Epithelial cell of proximal tubule (primary cell): ENCODE measurements around the gene NXN. TPM values are rescaled to one million over a fixed set of nuclear protein-coding genes. Genes with fewer than 3 reads are reported as not detected.

Experiments used
- DNase-seq: peaks from one replicate; pipeline ENCODE4 v3.0.0-alpha.2; 2011; ENCODE audit warnings: low read depth
- H3K4me3 ChIP-seq: 2 replicates; pipeline ENCODE4 v1.5.1; 2011; ENCODE audit warnings: low read depth, mild to moderate bottlenecking, low read length
- total RNA-seq: library from RNA; depleted of rRNA; stranded (reverse); fragments of >200 nt; gene quantifications from 2 replicates; pipeline ENCODE4 v1.2.3, GENCODE V29; 2015
- TF ChIP-seq, protein P1 (sequence below): conservative IDR thresholded peaks from 2 replicates; pipeline ENCODE4 v1.5.1; 2012; ENCODE audit warnings: low read depth, mild to moderate bottlenecking, low read length

NXN gene
- total RNA-seq, 1 donor from 2014 or later, result 31.1 TPM

DNA sequence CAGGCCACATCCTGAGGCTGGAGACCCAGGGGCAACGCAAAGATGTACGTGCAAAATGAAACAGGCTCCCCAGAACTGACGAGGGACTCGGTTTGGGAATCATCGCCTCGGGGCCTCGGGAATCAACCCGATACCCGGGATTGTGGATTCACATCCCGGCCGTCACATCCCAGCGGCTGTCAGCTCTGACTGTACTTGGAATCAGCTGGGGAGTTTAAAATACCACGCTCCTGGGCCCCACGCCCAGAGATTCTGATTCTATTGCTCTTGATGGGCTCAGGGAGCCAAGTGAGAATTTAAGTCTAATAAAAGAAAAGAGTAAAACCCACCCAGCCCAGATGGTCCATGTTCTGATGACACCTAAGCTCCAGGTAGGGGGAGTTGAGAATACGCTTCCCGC, 155.2 kb downstream of the NXN start:
- H3K4me3 ChIP-seq, result no peak overlapping the region
- TF ChIP-seq, protein P1, sequence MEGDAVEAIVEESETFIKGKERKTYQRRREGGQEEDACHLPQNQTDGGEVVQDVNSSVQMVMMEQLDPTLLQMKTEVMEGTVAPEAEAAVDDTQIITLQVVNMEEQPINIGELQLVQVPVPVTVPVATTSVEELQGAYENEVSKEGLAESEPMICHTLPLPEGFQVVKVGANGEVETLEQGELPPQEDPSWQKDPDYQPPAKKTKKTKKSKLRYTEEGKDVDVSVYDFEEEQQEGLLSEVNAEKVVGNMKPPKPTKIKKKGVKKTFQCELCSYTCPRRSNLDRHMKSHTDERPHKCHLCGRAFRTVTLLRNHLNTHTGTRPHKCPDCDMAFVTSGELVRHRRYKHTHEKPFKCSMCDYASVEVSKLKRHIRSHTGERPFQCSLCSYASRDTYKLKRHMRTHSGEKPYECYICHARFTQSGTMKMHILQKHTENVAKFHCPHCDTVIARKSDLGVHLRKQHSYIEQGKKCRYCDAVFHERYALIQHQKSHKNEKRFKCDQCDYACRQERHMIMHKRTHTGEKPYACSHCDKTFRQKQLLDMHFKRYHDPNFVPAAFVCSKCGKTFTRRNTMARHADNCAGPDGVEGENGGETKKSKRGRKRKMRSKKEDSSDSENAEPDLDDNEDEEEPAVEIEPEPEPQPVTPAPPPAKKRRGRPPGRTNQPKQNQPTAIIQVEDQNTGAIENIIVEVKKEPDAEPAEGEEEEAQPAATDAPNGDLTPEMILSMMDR, result no peak
- DNase-seq, result no peak

DNA sequence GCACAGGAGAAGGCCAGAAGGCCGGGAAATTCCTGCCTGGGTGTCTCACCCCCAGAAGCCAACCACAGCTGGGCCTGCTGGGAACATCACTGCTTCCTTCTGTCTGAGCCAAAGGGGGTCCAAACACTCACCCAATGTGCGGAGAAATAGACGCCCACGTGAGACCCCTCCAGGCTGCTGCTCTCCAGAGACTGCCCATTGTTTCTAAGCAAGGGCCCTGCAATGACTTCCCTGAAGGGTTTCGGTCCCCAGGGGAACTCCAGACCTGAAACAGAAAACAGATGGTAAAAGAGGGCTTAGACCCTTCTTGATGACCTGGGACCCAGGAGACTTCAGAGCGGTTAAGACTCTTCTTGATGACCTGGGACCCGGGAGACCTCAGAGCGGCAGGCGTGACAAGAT, 156.1 kb downstream of the NXN start:
- DNase-seq, result no peak
- TF ChIP-seq, protein P1, result no peak
- no peak overlapping the region for H3K4me3 ChIP-seq

DNA sequence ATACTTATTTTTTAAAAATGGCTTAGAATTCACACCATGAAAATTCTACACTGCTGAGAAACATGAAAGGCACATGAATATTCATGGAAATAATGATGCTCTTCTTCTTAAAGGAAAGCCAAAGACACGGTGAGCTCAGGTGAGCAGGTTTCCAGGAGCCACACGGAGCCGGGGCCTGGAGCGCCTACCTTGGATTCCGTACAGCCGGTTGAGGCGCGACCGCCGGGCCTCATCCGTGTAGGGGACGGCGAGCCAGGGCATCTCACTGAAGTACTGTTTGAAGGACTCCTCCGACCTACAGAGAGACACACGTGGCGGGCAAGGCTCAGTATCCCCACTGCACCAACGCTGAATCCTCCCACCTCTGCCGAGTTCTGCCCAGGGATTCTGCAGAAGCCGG, 160.3 kb downstream of the NXN start:
- no peak for DNase-seq
- TF ChIP-seq, protein P1, result no peak
- H3K4me3 ChIP-seq, result no peak overlapping the region

DNA sequence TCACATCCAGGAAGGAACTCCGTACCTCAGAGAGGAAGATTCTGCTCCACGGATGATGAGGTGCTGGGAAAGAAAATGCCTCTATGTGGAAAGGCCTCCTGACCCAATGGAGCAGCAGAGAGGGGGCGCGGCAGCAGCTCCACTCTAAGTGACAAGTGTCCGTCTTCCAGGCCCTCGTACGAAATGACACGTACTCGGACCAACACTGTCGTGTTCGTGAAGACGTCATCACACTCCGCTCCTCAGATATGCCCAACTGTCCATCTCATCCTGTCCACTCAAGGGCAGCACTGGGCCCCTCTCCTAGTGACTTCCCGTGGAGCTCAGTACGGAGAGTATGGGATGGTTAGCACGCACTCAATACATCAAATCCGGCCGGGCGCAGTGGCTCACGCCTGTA, 165.2 kb downstream of the NXN start:
- no peak for DNase-seq
- TF ChIP-seq, protein P1, result no peak
- no peak overlapping the region for H3K4me3 ChIP-seq

DNA sequence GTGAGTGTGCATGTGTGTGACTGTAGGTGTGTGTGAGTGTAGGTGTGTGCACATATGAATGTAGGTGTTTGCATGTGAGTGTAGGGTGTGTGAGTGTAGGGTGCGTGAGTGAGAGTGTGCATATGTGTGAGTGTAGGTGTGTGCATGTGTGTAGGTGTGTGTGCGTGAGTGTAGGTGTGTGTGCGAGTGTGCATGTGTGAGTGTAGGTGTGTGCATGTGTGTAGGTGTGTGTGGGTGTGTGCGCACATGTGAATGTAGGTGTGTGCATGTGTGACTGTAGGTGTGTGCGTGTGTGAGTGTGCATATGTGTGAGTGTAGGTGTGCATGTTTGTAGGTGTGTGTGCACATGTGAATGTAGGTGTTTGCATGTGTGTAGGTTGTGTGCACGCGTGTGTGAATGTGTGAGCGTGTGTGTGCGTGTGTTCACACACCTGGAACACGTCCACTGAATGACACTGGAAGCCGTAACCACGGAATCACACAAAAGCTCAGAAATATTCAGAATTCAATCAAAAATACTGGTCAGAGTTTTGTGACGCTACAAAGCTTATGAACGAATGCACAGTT, 166.9 kb downstream of the NXN start:
- TF ChIP-seq, protein P1, result no peak
- H3K4me3 ChIP-seq, result no peak overlapping the region
- no peak for DNase-seq

DNA sequence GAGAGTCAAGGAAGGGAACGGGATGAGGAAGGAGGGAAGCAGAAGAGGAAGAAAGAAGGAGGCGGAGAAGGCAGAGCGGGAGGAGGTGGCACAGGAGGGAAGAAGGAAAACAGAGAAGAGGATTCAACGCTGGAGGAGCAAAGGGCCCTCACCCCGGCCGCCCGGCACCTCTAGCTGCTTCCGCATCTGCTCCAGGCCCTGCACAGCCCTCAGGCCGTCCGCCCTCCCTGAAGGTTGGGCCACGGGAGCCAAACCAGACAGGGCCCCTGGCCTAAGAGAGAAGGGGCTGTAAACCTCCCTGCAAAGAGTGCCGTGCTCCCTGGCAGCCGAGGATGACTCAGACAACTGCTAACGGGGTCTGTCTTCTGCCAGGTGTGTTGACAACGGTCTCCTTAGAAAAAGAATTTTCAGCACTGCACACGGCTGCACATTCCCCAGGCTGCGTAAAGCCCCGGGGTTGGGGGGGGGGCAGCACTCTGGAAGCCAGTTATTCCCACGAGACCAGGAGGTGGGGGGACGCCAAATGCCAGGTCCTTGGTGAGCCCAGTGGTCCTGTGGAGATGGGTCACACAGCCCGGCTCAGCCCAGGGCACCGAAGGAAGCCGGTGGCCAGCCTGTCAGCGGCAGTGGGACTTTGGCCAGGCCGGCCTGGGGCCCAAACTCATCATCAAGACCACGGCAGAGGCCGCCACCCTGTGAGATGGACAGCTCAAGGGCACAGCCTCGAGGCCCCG, 168.4 kb downstream of the NXN start:
- no peak overlapping the region for H3K4me3 ChIP-seq
- no peak for DNase-seq
- TF ChIP-seq, protein P1, result no peak
